ENCODE measurements around the gene TMEM79.

The TMEM79 gene

DNA sequence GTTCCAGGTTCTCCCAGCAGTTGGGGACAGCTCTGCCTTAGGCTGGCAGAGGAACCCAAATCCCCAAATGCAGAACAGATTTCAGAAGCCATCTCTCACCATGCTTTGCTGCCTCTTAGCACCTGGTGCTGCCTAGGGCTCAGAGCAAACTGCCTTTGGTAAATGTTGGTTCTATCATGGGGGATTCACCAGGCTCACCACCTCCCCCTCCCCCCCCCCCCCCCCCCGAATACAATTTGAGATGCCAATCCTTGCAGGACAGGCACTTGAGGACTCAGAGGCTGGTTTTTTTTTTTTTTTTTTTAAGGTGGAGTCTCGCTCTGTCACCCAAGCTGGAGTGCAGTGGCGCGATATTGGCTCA lies 35.8 kb upstream of the TMEM79 start:
- no peak for DNase-seq (ENCODE audit: low spot score)
- TF ChIP-seq, protein P1, sequence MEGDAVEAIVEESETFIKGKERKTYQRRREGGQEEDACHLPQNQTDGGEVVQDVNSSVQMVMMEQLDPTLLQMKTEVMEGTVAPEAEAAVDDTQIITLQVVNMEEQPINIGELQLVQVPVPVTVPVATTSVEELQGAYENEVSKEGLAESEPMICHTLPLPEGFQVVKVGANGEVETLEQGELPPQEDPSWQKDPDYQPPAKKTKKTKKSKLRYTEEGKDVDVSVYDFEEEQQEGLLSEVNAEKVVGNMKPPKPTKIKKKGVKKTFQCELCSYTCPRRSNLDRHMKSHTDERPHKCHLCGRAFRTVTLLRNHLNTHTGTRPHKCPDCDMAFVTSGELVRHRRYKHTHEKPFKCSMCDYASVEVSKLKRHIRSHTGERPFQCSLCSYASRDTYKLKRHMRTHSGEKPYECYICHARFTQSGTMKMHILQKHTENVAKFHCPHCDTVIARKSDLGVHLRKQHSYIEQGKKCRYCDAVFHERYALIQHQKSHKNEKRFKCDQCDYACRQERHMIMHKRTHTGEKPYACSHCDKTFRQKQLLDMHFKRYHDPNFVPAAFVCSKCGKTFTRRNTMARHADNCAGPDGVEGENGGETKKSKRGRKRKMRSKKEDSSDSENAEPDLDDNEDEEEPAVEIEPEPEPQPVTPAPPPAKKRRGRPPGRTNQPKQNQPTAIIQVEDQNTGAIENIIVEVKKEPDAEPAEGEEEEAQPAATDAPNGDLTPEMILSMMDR (IDR thresholded peaks at IDR 0.05; ENCODE audit: extremely low read depth, insufficient read depth, missing control alignments): no peak
- in situ Hi-C loops (cut with MboI; ENCODE audit: low pct_unique_long_range_greater_than_20kb, low sequenced_read_pairs, unreplicated experiment): no loop called here

DNA sequence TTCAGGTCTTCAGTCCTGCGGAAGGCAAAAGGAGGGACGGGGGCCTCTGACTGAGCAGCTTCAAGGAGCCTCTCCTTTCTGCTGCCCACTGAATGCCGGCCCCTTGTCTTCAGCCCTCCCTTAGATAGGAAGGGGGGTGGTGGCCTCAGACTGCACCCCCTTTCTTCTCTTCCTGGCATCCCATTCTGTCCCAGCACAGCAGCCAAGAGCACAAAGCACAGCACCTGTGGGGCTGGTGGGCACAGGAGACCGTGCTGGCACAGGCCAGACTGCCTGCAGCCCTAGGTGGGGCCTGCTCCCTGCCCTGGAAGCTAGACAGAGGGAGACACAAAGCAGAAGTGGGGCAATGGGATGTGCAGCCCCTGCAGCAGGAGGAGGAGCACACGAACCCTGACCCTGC lies 34.5 kb upstream of the TMEM79 start:
- in situ Hi-C loops (cut with MboI; ENCODE audit: low pct_unique_long_range_greater_than_20kb, low sequenced_read_pairs, unreplicated experiment): no loop called here
- no peak for DNase-seq (ENCODE audit: low spot score)
- TF ChIP-seq, protein P1 (IDR thresholded peaks at IDR 0.05; ENCODE audit: extremely low read depth, insufficient read depth, missing control alignments): no peak

DNA sequence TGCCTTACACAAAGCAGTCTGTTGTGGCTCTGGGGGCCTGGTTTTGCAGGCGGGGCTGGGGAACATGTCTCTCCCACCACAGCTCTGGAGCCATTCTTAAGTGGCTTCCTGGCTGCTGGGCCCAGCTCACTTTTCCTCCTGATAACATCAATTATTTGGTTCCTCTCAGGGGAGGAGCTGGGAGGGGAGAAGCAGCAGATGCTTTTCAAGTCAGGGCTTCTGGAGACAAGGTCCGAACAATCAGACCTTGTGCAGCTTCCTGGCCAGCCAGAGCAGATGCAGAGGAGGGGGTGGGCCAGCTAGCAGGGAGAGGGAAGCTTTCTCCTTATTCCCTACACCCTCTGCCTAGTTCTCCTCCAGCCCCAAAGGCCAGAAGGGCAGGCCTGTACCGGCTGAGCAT lies 32.6 kb upstream of the TMEM79 start:
- TF ChIP-seq, protein P1 (IDR thresholded peaks at IDR 0.05; ENCODE audit: extremely low read depth, insufficient read depth, missing control alignments): no peak
- no peak for DNase-seq (ENCODE audit: low spot score)
- in situ Hi-C loops (cut with MboI; ENCODE audit: low pct_unique_long_range_greater_than_20kb, low sequenced_read_pairs, unreplicated experiment): no loop called here

DNA sequence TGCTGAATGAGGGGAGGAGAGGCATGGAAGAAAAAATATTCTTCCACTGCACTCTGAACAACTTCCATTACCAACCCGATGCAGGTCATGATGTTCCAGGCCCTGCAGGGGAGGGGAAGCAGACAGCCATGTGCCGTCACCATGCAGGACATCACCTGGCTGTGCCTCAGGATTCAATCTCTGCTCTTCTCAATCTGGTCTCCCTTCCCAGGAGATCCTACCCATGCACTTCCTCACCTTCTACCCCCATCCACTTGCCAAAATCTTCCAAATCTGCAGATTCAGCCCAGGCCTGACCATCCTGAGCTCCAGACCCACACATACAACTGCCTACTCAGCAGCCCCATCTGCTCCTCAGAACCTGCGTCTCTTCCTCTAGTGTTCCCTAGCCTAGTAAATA lies 30.5 kb upstream of the TMEM79 start:
- no peak for DNase-seq (ENCODE audit: low spot score)
- in situ Hi-C loops (cut with MboI; ENCODE audit: low pct_unique_long_range_greater_than_20kb, low sequenced_read_pairs, unreplicated experiment): no loop called here
- TF ChIP-seq, protein P1 (IDR thresholded peaks at IDR 0.05; ENCODE audit: extremely low read depth, insufficient read depth, missing control alignments): no peak

DNA sequence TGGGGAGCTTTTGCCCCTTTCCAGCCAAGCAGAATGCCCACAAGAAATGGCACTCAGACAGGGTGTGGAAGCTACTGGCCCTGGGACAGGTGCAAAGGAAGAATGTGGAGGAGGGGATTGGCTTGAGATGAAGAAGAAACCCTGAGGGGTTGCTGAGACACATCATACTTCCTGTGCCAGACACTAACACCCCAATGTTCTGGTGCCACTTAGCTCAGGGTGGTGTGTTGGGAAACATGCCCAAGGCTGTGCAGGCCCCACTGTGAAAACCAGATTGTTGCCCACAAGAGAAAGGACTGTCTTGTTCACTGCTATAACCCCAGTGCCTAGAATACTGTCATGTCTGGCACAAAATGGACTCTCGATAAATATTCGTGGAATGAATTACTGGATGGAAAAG lies 26.4 kb upstream of the TMEM79 start:
- in situ Hi-C loops (cut with MboI; ENCODE audit: low pct_unique_long_range_greater_than_20kb, low sequenced_read_pairs, unreplicated experiment): no loop called here
- no peak for DNase-seq (ENCODE audit: low spot score)
- TF ChIP-seq, protein P1 (IDR thresholded peaks at IDR 0.05; ENCODE audit: extremely low read depth, insufficient read depth, missing control alignments): no peak

DNA sequence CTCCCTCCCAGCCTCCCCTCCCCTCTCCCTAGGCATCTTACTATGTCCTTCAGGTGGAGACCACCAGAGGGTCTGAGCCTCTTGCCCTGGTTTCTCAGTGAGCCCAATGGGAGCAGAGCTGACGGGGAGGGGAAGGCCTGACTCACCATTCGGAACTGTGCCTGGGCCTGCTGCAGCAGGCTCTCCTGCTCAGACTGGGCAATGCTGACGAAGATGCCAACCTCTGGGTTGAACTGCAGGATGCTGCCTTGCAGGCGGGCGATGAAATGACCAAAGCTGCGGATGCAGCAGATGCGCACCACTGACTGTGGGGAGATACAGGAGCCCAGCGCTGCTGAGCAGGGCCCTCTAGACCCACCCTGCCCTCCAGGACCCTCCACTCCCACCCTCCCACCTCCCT lies 25.3 kb upstream of the TMEM79 start:
- in situ Hi-C loops (cut with MboI; ENCODE audit: low pct_unique_long_range_greater_than_20kb, low sequenced_read_pairs, unreplicated experiment): no loop called here
- TF ChIP-seq, protein P1 (IDR thresholded peaks at IDR 0.05; ENCODE audit: extremely low read depth, insufficient read depth, missing control alignments): no peak
- DNase-seq (ENCODE audit: low spot score): no peak

DNA sequence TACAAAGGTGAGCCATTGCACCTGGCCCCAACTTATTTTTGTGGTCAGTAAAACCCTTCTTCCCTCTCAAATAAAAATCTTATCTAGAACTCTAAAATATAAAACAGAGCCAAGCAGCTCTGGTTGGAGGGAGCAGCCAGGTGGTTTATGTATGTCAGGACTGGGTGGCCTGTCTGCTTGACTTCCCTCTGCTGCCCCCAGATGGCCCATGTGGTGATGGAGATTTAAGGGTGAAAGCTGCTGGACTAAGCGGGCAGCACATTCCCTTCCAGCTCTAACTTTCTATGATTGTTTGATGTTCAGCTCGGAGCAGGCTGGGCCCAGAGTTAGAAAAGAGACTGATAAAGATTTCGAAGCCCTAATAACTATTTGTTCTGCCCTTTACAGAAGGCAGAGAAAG lies 24.3 kb upstream of the TMEM79 start:
- DNase-seq (ENCODE audit: low spot score): no peak
- TF ChIP-seq, protein P1 (IDR thresholded peaks at IDR 0.05; ENCODE audit: extremely low read depth, insufficient read depth, missing control alignments): peak; percentile 32
- in situ Hi-C loops (cut with MboI; ENCODE audit: low pct_unique_long_range_greater_than_20kb, low sequenced_read_pairs, unreplicated experiment): no loop called here
